Measurements from ENCODE around the gene SPPL2A.
"Not testable (repeated sequence)": the region's sequence is repeated elsewhere in the genome, so short reads cannot be mapped to it uniquely, and the experiment has no call there.

SPPL2A gene

GRCh38 chr15:50767332-50767861 is 1.9 kb upstream of the SPPL2A start:
- DNase-seq, result no peak

GRCh38 chr15:50764461-50765194 is 878 bp downstream of the SPPL2A start:
- DNase-seq, result peak; percentile 13

GRCh38 chr15:50758712-50759205 is 6.7 kb downstream of the SPPL2A start:
- DNase-seq, result no peak

- no peak for DNase-seq
Measured at GRCh38 chr15:50753463-50753862, 12.0 kb downstream of the SPPL2A start.

- no peak for DNase-seq
Measured at GRCh38 chr15:50751394-50751793, 14.1 kb downstream of the SPPL2A start.

GRCh38 chr15:50750227-50750705 is 15.2 kb downstream of the SPPL2A start:
- no peak for DNase-seq

- DNase-seq, result no peak
Measured at GRCh38 chr15:50747523-50747922, 18.0 kb downstream of the SPPL2A start.

- no peak for DNase-seq
Measured at GRCh38 chr15:50744601-50745000, 20.9 kb downstream of the SPPL2A start.

GRCh38 chr15:50740955-50741354 is 24.6 kb downstream of the SPPL2A start:
- DNase-seq, result no peak

- DNase-seq, result no peak
Measured at GRCh38 chr15:50736823-50737222, 28.7 kb downstream of the SPPL2A start.

- no peak for DNase-seq
Measured at GRCh38 chr15:50735156-50735555, 30.4 kb downstream of the SPPL2A start.

- DNase-seq, result no peak
Measured at GRCh38 chr15:50726315-50726714, 39.2 kb downstream of the SPPL2A start.

GRCh38 chr15:50718700-50719125 is 46.8 kb downstream of the SPPL2A start:
- no peak for DNase-seq

- no peak for DNase-seq
Measured at GRCh38 chr15:50712018-50712417, 53.5 kb downstream of the SPPL2A start.

GRCh38 chr15:50710585-50710984 is 54.9 kb downstream of the SPPL2A start:
- no peak for DNase-seq

- no peak for DNase-seq
Measured at GRCh38 chr15:50707878-50708427, 57.6 kb downstream of the SPPL2A start.

- no peak for DNase-seq
Measured at GRCh38 chr15:50702762-50703334, 62.7 kb downstream of the SPPL2A start.

- no peak for DNase-seq
Measured at GRCh38 chr15:50698101-50698500, 67.4 kb downstream of the SPPL2A start.

GRCh38 chr15:50697109-50697797 is 68.3 kb downstream of the SPPL2A start:
- DNase-seq, result no peak

GRCh38 chr15:50694634-50695165 is 70.8 kb downstream of the SPPL2A start:
- not testable (repeated sequence) for DNase-seq

- DNase-seq, result no peak
Measured at GRCh38 chr15:50687302-50687902, 78.1 kb downstream of the SPPL2A start.
